ENCODE measurements around the gene CRTC1.
"Not testable (repeated sequence)": the region's sequence is repeated elsewhere in the genome, so short reads cannot be mapped to it uniquely, and the experiment has no call there.

CRTC1 gene

GRCh38 chr19:18672044-18672451, 11.4 kb upstream of the CRTC1 start:
- H3K4me3 Mint-ChIP-seq: no peak overlapping the region
- no peaks in the 10 kb centered on the region for H3K9me3 Mint-ChIP-seq
- no peaks in the 10 kb centered on the region for H3K27me3 Mint-ChIP-seq
- no peak overlapping the region for H3K27ac Mint-ChIP-seq
- DNase-seq (no peak), ATAC-seq (no peak)
- H3K4me1 Mint-ChIP-seq: no peaks in the 10 kb centered on the region

GRCh38 chr19:18672606-18673337, 10.7 kb upstream of the CRTC1 start:
- Mint-ChIP-seq H3K27ac (no peak overlapping the region), H3K4me1 (no peaks in the 10 kb centered on the region), H3K9me3 (no peaks in the 10 kb centered on the region), H3K27me3 (no peaks in the 10 kb centered on the region), H3K4me3 (no peak overlapping the region)
- ATAC-seq (no peak), DNase-seq (no peak)

- H3K4me1 Mint-ChIP-seq: no peaks in the 10 kb centered on the region
- no peak for DNase-seq
- no peak overlapping the region for H3K27ac Mint-ChIP-seq
- H3K9me3 Mint-ChIP-seq: no peaks in the 10 kb centered on the region
- H3K4me3 Mint-ChIP-seq: no peak overlapping the region
- ATAC-seq: no peak
- H3K27me3 Mint-ChIP-seq: no peaks in the 10 kb centered on the region
Measured at GRCh38 chr19:18674616-18675015, 8.9 kb upstream of the CRTC1 start.

- Mint-ChIP-seq H3K27me3 (no peaks in the 10 kb centered on the region), H3K4me1 (no peaks in the 10 kb centered on the region), H3K9me3 (no peaks in the 10 kb centered on the region), H3K27ac (no peak overlapping the region), H3K4me3 (no peak overlapping the region)
- peak in 1 of 2 donors; percentile 29 for DNase-seq
- no peak for ATAC-seq
Measured at GRCh38 chr19:18675779-18676178, 7.7 kb upstream of the CRTC1 start.

GRCh38 chr19:18676692-18677091, 6.8 kb upstream of the CRTC1 start:
- no peaks in the 10 kb centered on the region for H3K9me3 Mint-ChIP-seq
- H3K27me3 Mint-ChIP-seq: no peaks in the 10 kb centered on the region
- no peaks in the 10 kb centered on the region for H3K4me1 Mint-ChIP-seq
- no peak for DNase-seq
- no peak overlapping the region for H3K27ac Mint-ChIP-seq
- H3K4me3 Mint-ChIP-seq: no peak overlapping the region
- no peak for ATAC-seq

GRCh38 chr19:18677156-18677555, 6.3 kb upstream of the CRTC1 start:
- Mint-ChIP-seq H3K4me1 (peaks cover 2% of the 10 kb centered on the region), H3K27me3 (no peaks in the 10 kb centered on the region), H3K4me3 (no peak overlapping the region), H3K9me3 (no peaks in the 10 kb centered on the region), H3K27ac (no peak overlapping the region)
- ATAC-seq: no peak
- DNase-seq: no peak

- H3K27ac Mint-ChIP-seq, H3K27me3 Mint-ChIP-seq, DNase-seq, ATAC-seq, H3K4me3 Mint-ChIP-seq, H3K9me3 Mint-ChIP-seq: not testable (repeated sequence)
- peaks cover 25% of the 10 kb centered on the region for H3K4me1 Mint-ChIP-seq
Measured at GRCh38 chr19:18680148-18680547, 3.3 kb upstream of the CRTC1 start.

- ATAC-seq (no peak), DNase-seq (no peak)
- Mint-ChIP-seq H3K4me1 (peaks cover 38% of the 10 kb centered on the region), H3K4me3 (peak overlapping the region; percentile 89 to 94), H3K27me3 (no peaks in the 10 kb centered on the region), H3K27ac (peak overlapping the region in 1 of 2 donors; percentile 71), H3K9me3 (no peaks in the 10 kb centered on the region)
Measured at GRCh38 chr19:18682807-18683108, 722 bp upstream of the CRTC1 start.

GRCh38 chr19:18683958-18684641, 620 bp downstream of the CRTC1 start:
- H3K27me3 Mint-ChIP-seq: no peaks in the 10 kb centered on the region
- H3K9me3 Mint-ChIP-seq: no peaks in the 10 kb centered on the region
- H3K4me3 Mint-ChIP-seq: peak overlapping the region; percentile 68 to 89
- peaks cover 43% of the 10 kb centered on the region for H3K4me1 Mint-ChIP-seq
- peak; percentile 35 for ATAC-seq
- DNase-seq: no peak
- peak overlapping the region; percentile 72 to 74 for H3K27ac Mint-ChIP-seq

- no peak for DNase-seq
- no peak for ATAC-seq
- Mint-ChIP-seq H3K27me3 (no peaks in the 10 kb centered on the region), H3K9me3 (no peaks in the 10 kb centered on the region), H3K27ac (no peak overlapping the region), H3K4me3 (peak overlapping the region; percentile 13 to 42), H3K4me1 (peaks cover 45% of the 10 kb centered on the region)
Measured at GRCh38 chr19:18684642-18684993, 1.1 kb downstream of the CRTC1 start.

- Mint-ChIP-seq H3K4me1 (peaks cover 52% of the 10 kb centered on the region), H3K27ac (no peak overlapping the region), H3K27me3 (no peaks in the 10 kb centered on the region), H3K4me3 (no peak overlapping the region), H3K9me3 (no peaks in the 10 kb centered on the region)
- DNase-seq (no peak), ATAC-seq (no peak)
Measured at GRCh38 chr19:18685597-18686190, 2.2 kb downstream of the CRTC1 start.

GRCh38 chr19:18687740-18688465, 4.4 kb downstream of the CRTC1 start:
- no peak overlapping the region for H3K27ac Mint-ChIP-seq
- no peaks in the 10 kb centered on the region for H3K9me3 Mint-ChIP-seq
- no peak overlapping the region for H3K4me3 Mint-ChIP-seq
- ATAC-seq (no peak), DNase-seq (no peak)
- H3K27me3 Mint-ChIP-seq: no peaks in the 10 kb centered on the region
- peaks cover 49% of the 10 kb centered on the region for H3K4me1 Mint-ChIP-seq

- peak overlapping the region in 1 of 2 donors; percentile 87 for H3K27ac Mint-ChIP-seq
- no peak for ATAC-seq
Measured at GRCh38 chr19:18696023-18696422, 12.5 kb downstream of the CRTC1 start.

GRCh38 chr19:18697680-18698079, 14.2 kb downstream of the CRTC1 start:
- Mint-ChIP-seq H3K27ac (no peak overlapping the region), H3K27me3 (no peaks in the 10 kb centered on the region), H3K4me1 (peaks cover 63% of the 10 kb centered on the region), H3K4me3 (no peak overlapping the region), H3K9me3 (no peaks in the 10 kb centered on the region)
- no peak for DNase-seq
- ATAC-seq: no peak

More at GRCh38 chr19:18696023-18696422, 12.5 kb downstream of the CRTC1 start:
- Mint-ChIP-seq H3K4me3 (no peak overlapping the region), H3K4me1 (peaks cover 64% of the 10 kb centered on the region), H3K9me3 (no peaks in the 10 kb centered on the region), H3K27me3 (no peaks in the 10 kb centered on the region)
- DNase-seq: no peak

- H3K27ac Mint-ChIP-seq: no peak overlapping the region
Measured at GRCh38 chr19:18698321-18699167, 15.1 kb downstream of the CRTC1 start.

More at GRCh38 chr19:18698321-18699167, 15.1 kb downstream of the CRTC1 start:
- Mint-ChIP-seq H3K4me1 (peaks cover 63% of the 10 kb centered on the region), H3K4me3 (peak overlapping the region in 1 of 2 donors; percentile 84), H3K9me3 (no peaks in the 10 kb centered on the region), H3K27me3 (no peaks in the 10 kb centered on the region)
- ATAC-seq (no peak), DNase-seq (no peak)

All from stimulated activated naive CD8-positive, alpha-beta T cell treated with anti-CD3 and anti-CD28 coated beads, Interleukin-15, amount 100 ng/mL, for 72 hours (primary cell).